ENCODE data around the gene MARK1.

GRCh38 chr1:220551718-220552117 lies 23.8 kb downstream of the MARK1 start:
- no peak for TF ChIP-seq CTCF (conservative IDR thresholded peaks at IDR 0.05; ENCODE audit: low read depth, low read length)
- TF ChIP-seq EZH2 (IDR thresholded peaks at IDR 0.05; ENCODE audit: low read length, unreplicated experiment) = no peak
